ENCODE measurements around the gene CD93.

- no peak for TF ChIP-seq POLR2A (IDR thresholded peaks at IDR 0.05)
- TF ChIP-seq CTCF (IDR thresholded peaks at IDR 0.05 in 4 of 5, conservative IDR thresholded peaks at IDR 0.05 in 1 of 5): no peak
Observed at GRCh38 chr20:23097636-23098580, 11.8 kb upstream of the CD93 start.
